H54 (cell line): Measurements from ENCODE around the gene POU4F3.

Experiments used
- DNase-seq: peaks from one replicate; pipeline ENCODE4 v3.0.0; 2011; ENCODE audit warnings: low spot score, mixed read lengths; ENCODE audit not compliant: insufficient read length
- FAIRE-seq: peaks from 3 replicates; lab custom pipeline; 2011; peaks lifted over from hg19 to GRCh38; lab: Jason Lieb, UNC
- POLR2A ChIP-seq: IDR thresholded peaks from 2 replicates; pipeline ENCODE4 v1.6.1; 2011; ENCODE audit warnings: low read depth, mild to moderate bottlenecking, low read length

POU4F3 gene

GRCh38 chr5:146344155-146345118 is 5.8 kb downstream of the POU4F3 start:
- DNase-seq, result no peak
- no peak for TF ChIP-seq POLR2A
- no peak for FAIRE-seq

- no peak for TF ChIP-seq POLR2A
- no peak for FAIRE-seq
- DNase-seq, result no peak
Measured at GRCh38 chr5:146345240-146345577, 6.6 kb downstream of the POU4F3 start.

- DNase-seq (no peak), FAIRE-seq (no peak)
- TF ChIP-seq POLR2A, result no peak
Measured at GRCh38 chr5:146345578-146346366, 7.1 kb downstream of the POU4F3 start.

GRCh38 chr5:146357126-146357525 is 18.5 kb downstream of the POU4F3 start:
- no peak for TF ChIP-seq POLR2A
- no peak for FAIRE-seq

GRCh38 chr5:146359836-146360235 is 21.2 kb downstream of the POU4F3 start:
- TF ChIP-seq POLR2A, result no peak
- no peak for FAIRE-seq

More at GRCh38 chr5:146357126-146357525, 18.5 kb downstream of the POU4F3 start:
- DNase-seq, result no peak

GRCh38 chr5:146363161-146363874 is 24.7 kb downstream of the POU4F3 start:
- no peak for DNase-seq
- FAIRE-seq, result no peak
- TF ChIP-seq POLR2A, result no peak

More at GRCh38 chr5:146359836-146360235, 21.2 kb downstream of the POU4F3 start:
- no peak for DNase-seq

GRCh38 chr5:146365618-146366017 is 27.0 kb downstream of the POU4F3 start:
- FAIRE-seq (no peak), DNase-seq (no peak)
- TF ChIP-seq POLR2A, result no peak

- no peak for TF ChIP-seq POLR2A
- no peak for DNase-seq
- FAIRE-seq, result no peak
Measured at GRCh38 chr5:146366904-146367303, 28.3 kb downstream of the POU4F3 start.

- no peak for TF ChIP-seq POLR2A
- FAIRE-seq, result peak; percentile 15
- DNase-seq, result no peak
Measured at GRCh38 chr5:146368137-146368536, 29.5 kb downstream of the POU4F3 start.

GRCh38 chr5:146369691-146370090 is 31.1 kb downstream of the POU4F3 start:
- peak; percentile 53 for DNase-seq
- TF ChIP-seq POLR2A, result no peak
- FAIRE-seq, result peak; percentile 78

- no peak for FAIRE-seq
- TF ChIP-seq POLR2A, result no peak
- no peak for DNase-seq
Measured at GRCh38 chr5:146376821-146377220, 38.2 kb downstream of the POU4F3 start.

GRCh38 chr5:146378986-146379385 is 40.3 kb downstream of the POU4F3 start:
- TF ChIP-seq POLR2A, result no peak
- FAIRE-seq, result no peak
- DNase-seq, result no peak

- TF ChIP-seq POLR2A, result no peak
- FAIRE-seq, result no peak
- no peak for DNase-seq
Measured at GRCh38 chr5:146380714-146381113, 42.1 kb downstream of the POU4F3 start.

- DNase-seq (peak; percentile 37), FAIRE-seq (peak; percentile 73)
- no peak for TF ChIP-seq POLR2A
Measured at GRCh38 chr5:146388386-146388785, 49.7 kb downstream of the POU4F3 start.
